Dermis blood vessel endothelial cell (primary cell): ENCODE results near the gene SLCO4A1. TPM values are rescaled to one million over a fixed set of nuclear protein-coding genes. Genes with fewer than 3 reads are reported as not detected.
"Not testable (repeated sequence)": the region's sequence is repeated elsewhere in the genome, so short reads cannot be mapped to it uniquely, and the experiment has no call there.

Source experiments
- DNase-seq: peaks from one replicate; pipeline ENCODE4 v3.0.0; 2010
- total RNA-seq: library from RNA; depleted of rRNA; stranded (reverse); fragments of >200 nt; gene quantifications from 2 replicates; pipeline ENCODE4 v1.2.3, GENCODE V29; 2014

SLCO4A1 gene
- total RNA-seq, 1 donor from 2014 or later, result 4.8 TPM

- peak; percentile 84 for DNase-seq
Observed at GRCh38 chr20:62666736-62667529, 24.6 kb downstream of the SLCO4A1 start.

GRCh38 chr20:62667530-62668440 lies 25.5 kb downstream of the SLCO4A1 start:
- DNase-seq, result no peak

GRCh38 chr20:62668441-62669027 lies 26.2 kb downstream of the SLCO4A1 start:
- peak; percentile 87 for DNase-seq

GRCh38 chr20:62669249-62669648 lies 26.9 kb downstream of the SLCO4A1 start:
- no peak for DNase-seq

- DNase-seq, result no peak
Observed at GRCh38 chr20:62670156-62670555, 27.9 kb downstream of the SLCO4A1 start.

GRCh38 chr20:62670998-62671397 lies 28.7 kb downstream of the SLCO4A1 start:
- DNase-seq, result no peak

- DNase-seq, result no peak
Observed at GRCh38 chr20:62671765-62672164, 29.5 kb downstream of the SLCO4A1 start.

GRCh38 chr20:62674370-62674769 lies 32.1 kb downstream of the SLCO4A1 start:
- DNase-seq, result no peak

GRCh38 chr20:62675156-62675876 lies 33.0 kb downstream of the SLCO4A1 start:
- DNase-seq, result no peak

- no peak for DNase-seq
Observed at GRCh38 chr20:62675877-62676260, 33.6 kb downstream of the SLCO4A1 start.

- DNase-seq, result no peak
Observed at GRCh38 chr20:62676976-62677375, 34.7 kb downstream of the SLCO4A1 start.

GRCh38 chr20:62677678-62678077 lies 35.4 kb downstream of the SLCO4A1 start:
- DNase-seq, result no peak

GRCh38 chr20:62678553-62678952 lies 36.2 kb downstream of the SLCO4A1 start:
- DNase-seq, result no peak

- DNase-seq, result no peak
Observed at GRCh38 chr20:62679978-62680589, 37.8 kb downstream of the SLCO4A1 start.

GRCh38 chr20:62682912-62683517 lies 40.7 kb downstream of the SLCO4A1 start:
- DNase-seq, result no peak

- DNase-seq, result not testable (repeated sequence)
Observed at GRCh38 chr20:62683660-62684322, 41.5 kb downstream of the SLCO4A1 start.

- no peak for DNase-seq
Observed at GRCh38 chr20:62684981-62685380, 42.7 kb downstream of the SLCO4A1 start.

GRCh38 chr20:62685781-62686555 lies 43.7 kb downstream of the SLCO4A1 start:
- DNase-seq, result no peak

- DNase-seq, result no peak
Observed at GRCh38 chr20:62686869-62687830, 44.8 kb downstream of the SLCO4A1 start.
